H1 (cell line): ENCODE data around the gene DSTN. TPM values are rescaled to one million over a fixed set of nuclear protein-coding genes. Genes with fewer than 3 reads are reported as not detected.

Source experiments
- CTCF ChIA-PET: fragments of 300-600 bp; sonication (Branson Sonifier 250); formaldehyde crosslinking; loops from one replicate; lab custom pipeline; 2021; ENCODE audit not compliant: partially characterized antibody; lab: Charles Lee
- POLR2A ChIA-PET: fragments of 300-600 bp; sonication (Branson Sonifier 250); formaldehyde crosslinking; loops from one replicate; lab custom pipeline; 2021; ENCODE audit warnings: inconsistent platforms; ENCODE audit not compliant: partially characterized antibody; lab: Charles Lee
- DNase-seq, 2 experiments: peaks; one replicate each; pipeline versions ENCODE4 v3.0.0 to v3.0.0-alpha.2; 2010 to 2022; ENCODE audit warnings: low spot score in 2 of 2, low read depth in 1 of 2, mixed read lengths in 1 of 2
- FAIRE-seq: peaks from 2 replicates; lab custom pipeline; 2011; peaks lifted over from hg19 to GRCh38; lab: Jason Lieb, UNC
- H2AFZ ChIP-seq: 2 replicates; pipeline ENCODE4 v1.8.1; 2012; ENCODE audit warnings: low read length, inconsistent platforms
- H2AK5ac ChIP-seq: 2 replicates; pipeline ENCODE4 v1.6.1; 2013; ENCODE audit warnings: low read depth, low read length
- H2BK120ac ChIP-seq: replicated peaks from 2 replicates; pipeline ENCODE3; 2013; ENCODE audit warnings: low read depth, low read length, inconsistent platforms
- H2BK12ac ChIP-seq: 2 replicates; pipeline ENCODE4 v1.6.1; 2013; ENCODE audit warnings: low read depth, low read length
- H2BK15ac ChIP-seq: 2 replicates; pipeline ENCODE4 v1.6.1; 2013; ENCODE audit warnings: low read length
- H2BK20ac ChIP-seq: 2 replicates; pipeline ENCODE4 v1.6.1; 2013; ENCODE audit warnings: low read length
- H2BK5ac ChIP-seq: 2 replicates; pipeline ENCODE4 v1.6.1; 2013; ENCODE audit warnings: low read depth, low read length
- H3K14ac ChIP-seq: 2 replicates; pipeline ENCODE4 v1.6.1; 2013; ENCODE audit warnings: inconsistent platforms; ENCODE audit not compliant: insufficient read length
- H3K18ac ChIP-seq: 2 replicates; pipeline ENCODE4 v1.6.1; 2013; ENCODE audit warnings: low read length; ENCODE audit errors: extremely low read depth
- H3K23ac ChIP-seq: 2 replicates; pipeline ENCODE4 v1.6.1; 2013; ENCODE audit warnings: inconsistent platforms; ENCODE audit not compliant: insufficient read length
- H3K23me2 ChIP-seq: 2 replicates; pipeline ENCODE4 v1.6.1; 2013; ENCODE audit warnings: low read depth, low read length
- H3K27ac ChIP-seq: 2 replicates; pipeline ENCODE4 v1.6.1; 2011; ENCODE audit warnings: low read depth, low read length, inconsistent platforms
- H3K27me3 ChIP-seq, 4 experiments: replicated peaks in 1 of 4; 1 replicate in 1 of 4; 2 replicates in 3 of 4; pipeline versions ENCODE4 v1.6.1 to v1.8.1; 2011 to 2013; ENCODE audit warnings: low read length in 3 of 4, mild to moderate bottlenecking in 3 of 4, inconsistent platforms in 2 of 4, mixed read lengths in 2 of 4, moderate library complexity in 1 of 4; ENCODE audit not compliant: control insufficient read depth in 3 of 4, insufficient read depth in 3 of 4; ENCODE audit errors: extremely low read depth in 1 of 4
- H3K36me3 ChIP-seq, 4 experiments: 2 replicates each; pipeline versions ENCODE4 v1.6.1 to v1.8.1; 2011 to 2013; ENCODE audit warnings: mild to moderate bottlenecking in 4 of 4, low read length in 3 of 4, moderate library complexity in 2 of 4, control low read depth in 1 of 4, inconsistent platforms in 1 of 4; ENCODE audit not compliant: insufficient read depth in 4 of 4, control insufficient read depth in 2 of 4
- H3K4ac ChIP-seq: replicated peaks from 2 replicates; pipeline ENCODE3; 2013; ENCODE audit warnings: low read length, low read depth, mixed read lengths, inconsistent platforms; ENCODE audit not compliant: insufficient read length
- H3K4me1 ChIP-seq, 4 experiments: replicated peaks in 1 of 4; 1 replicate in 1 of 4; 2 replicates in 3 of 4; pipeline versions ENCODE4 v1.6.1 to v1.8.1; 2011 to 2013; ENCODE audit warnings: low read length in 3 of 4, inconsistent platforms in 2 of 4, mixed read lengths in 1 of 4; ENCODE audit not compliant: insufficient read depth in 4 of 4, control insufficient read depth in 3 of 4
- H3K4me2 ChIP-seq, 2 experiments: 2 replicates each; pipeline versions ENCODE4 v1.6.1 to v1.8.1; 2011 to 2013; ENCODE audit warnings: low read depth in 2 of 2, low read length in 2 of 2, control low read depth in 1 of 2, inconsistent platforms in 1 of 2, mild to moderate bottlenecking in 1 of 2; ENCODE audit not compliant: insufficient read depth in 1 of 2
- H3K4me3 ChIP-seq, 4 experiments: fragments of 200-600, 300-600 bp in 1 of 4; sonication (generic), shearing (Covaris generic), sonication (Bioruptor Twin) in 1 of 4; 2 replicates each; pipeline versions ENCODE4 v1.5.1 to v1.8.1; 2011 to 2016; ENCODE audit warnings: low read length in 4 of 4, low read depth in 3 of 4, control low read depth in 2 of 4, inconsistent platforms in 2 of 4, mild to moderate bottlenecking in 2 of 4, mixed read lengths in 1 of 4, moderate library complexity in 1 of 4; ENCODE audit not compliant: insufficient read depth in 2 of 4; ENCODE audit errors: extremely low read depth in 1 of 4
- H3K56ac ChIP-seq: replicated peaks from 2 replicates; pipeline ENCODE3; 2013; ENCODE audit warnings: low read depth, mild to moderate bottlenecking, mixed read lengths, low read length, inconsistent platforms; ENCODE audit not compliant: insufficient read length
- H3K79me1 ChIP-seq: 2 replicates; pipeline ENCODE4 v1.6.1; 2013; ENCODE audit warnings: low read depth, low read length, control low read depth
- H3K79me2 ChIP-seq, 2 experiments: 2 replicates each; pipeline versions ENCODE4 v1.6.1 to v1.8.1; 2012 to 2013; ENCODE audit warnings: low read length in 2 of 2, mild to moderate bottlenecking in 2 of 2, inconsistent platforms in 1 of 2; ENCODE audit not compliant: insufficient read depth in 2 of 2, control insufficient read depth in 1 of 2
- H3K9ac ChIP-seq, 4 experiments: replicated peaks in 1 of 4; 1 replicate in 1 of 4; 2 replicates in 3 of 4; pipeline versions ENCODE4 v1.6.1 to v1.8.1; 2011 to 2013; ENCODE audit warnings: low read depth in 3 of 4, low read length in 3 of 4, control low read depth in 2 of 4, mild to moderate bottlenecking in 2 of 4, moderate library complexity in 2 of 4, inconsistent platforms in 1 of 4; ENCODE audit errors: extremely low read depth in 1 of 4
- H3K9me3 ChIP-seq, 2 experiments: 2 replicates each; pipeline versions ENCODE4 v1.6.1 to v1.8.1; 2012 to 2013; ENCODE audit warnings: mild to moderate bottlenecking in 2 of 2, moderate library complexity in 2 of 2, control low read depth in 1 of 2, inconsistent platforms in 1 of 2, low read depth in 1 of 2, low read length in 1 of 2, mixed read lengths in 1 of 2; ENCODE audit not compliant: insufficient read depth in 2 of 2
- H4K20me1 ChIP-seq, 2 experiments: replicated peaks in 1 of 2; 2 replicates each; pipeline versions ENCODE3 to v1.8.1; 2011 to 2013; ENCODE audit warnings: inconsistent platforms in 2 of 2, low read length in 2 of 2, mild to moderate bottlenecking in 1 of 2; ENCODE audit not compliant: insufficient read depth in 2 of 2, control insufficient read depth in 1 of 2
- H4K5ac ChIP-seq: 2 replicates; pipeline ENCODE4 v1.6.1; 2013; ENCODE audit warnings: low read length, low read depth, mixed read lengths, inconsistent platforms; ENCODE audit not compliant: insufficient read length
- H4K8ac ChIP-seq: 2 replicates; pipeline ENCODE4 v1.8.0; 2013; ENCODE audit warnings: mild to moderate bottlenecking, moderate library complexity, low read length, inconsistent platforms; ENCODE audit not compliant: insufficient read depth; ENCODE audit errors: extremely low read depth
- H4K91ac ChIP-seq: replicated peaks from 2 replicates; pipeline ENCODE3; 2013; ENCODE audit warnings: low read length, mixed read lengths, inconsistent platforms; ENCODE audit not compliant: insufficient read length
- CBX8 ChIP-seq: fragments of 300-800, 300-1000 bp; sonication (generic); IDR thresholded peaks from 2 replicates; pipeline ENCODE4 v1.7.1; 2016; ENCODE audit warnings: low read depth, low read length, borderline replicate concordance
- CHD2 ChIP-seq: IDR thresholded peaks from 2 replicates; pipeline ENCODE4 v1.6.1; 2012; ENCODE audit warnings: low read length, improper control_type of control experiment
- EZH2 ChIP-seq: fragments of 200-600 bp; sonication (generic); IDR thresholded peaks from 2 replicates; pipeline ENCODE4 v1.7.1; 2012; ENCODE audit warnings: low read depth, mild to moderate bottlenecking, moderate library complexity, low read length, inconsistent platforms; ENCODE audit not compliant: severe bottlenecking
- MAFK ChIP-seq: IDR thresholded peaks from 2 replicates; pipeline ENCODE4 v1.6.1; 2012; ENCODE audit warnings: low read depth, mild to moderate bottlenecking, improper control_type of control experiment, low read length
- NRF1 ChIP-seq: IDR thresholded peaks from 2 replicates; pipeline ENCODE4 v1.6.1; 2011; ENCODE audit warnings: mild to moderate bottlenecking, low read depth, low read length, improper control_type of control experiment
- PHF8 ChIP-seq: fragments of 200-600 bp; sonication (generic); conservative IDR thresholded peaks from 2 replicates; pipeline ENCODE4 v1.7.1; 2012; ENCODE audit warnings: low read depth, mild to moderate bottlenecking, inconsistent platforms, low read length, moderate library complexity
- POLR2AphosphoS5 ChIP-seq: IDR thresholded peaks from 2 replicates; pipeline ENCODE4 v1.6.1; 2011; ENCODE audit warnings: low read depth, low read length
- SAP30 ChIP-seq: fragments of 300-600 bp; sonication (generic); IDR thresholded peaks from 2 replicates; pipeline ENCODE4 v1.7.1; 2012; ENCODE audit warnings: low read length, moderate library complexity, mild to moderate bottlenecking, inconsistent platforms; ENCODE audit not compliant: insufficient read depth, insufficient replicate concordance
- SP4 ChIP-seq: IDR thresholded peaks from 2 replicates; pipeline ENCODE4 v1.6.1; 2012; ENCODE audit warnings: low read length, inconsistent platforms
- SRF ChIP-seq: IDR thresholded peaks from 2 replicates; pipeline ENCODE4 v1.6.1; 2011; ENCODE audit warnings: mild to moderate bottlenecking, low read depth, low read length, moderate library complexity
- WGBS, 2 experiments: shearing (Covaris generic) in 1 of 2; methylation state at CpG; one replicate each; pipeline versions ENCODE4 v1.1.6 to v1.1.7; 2013 to 2015; ENCODE audit warnings: low lambda C conversion rate in 2 of 2, mixed read lengths in 2 of 2, inconsistent platforms in 1 of 2, low coverage in 1 of 2, missing lambda C conversion rate in 1 of 2; ENCODE audit not compliant: insufficient replicate concordance in 2 of 2, insufficient coverage in 1 of 2, insufficient read length in 1 of 2; ENCODE audit errors: extremely low coverage in 1 of 2, missing lambda C conversion rate in 1 of 2; 5-methylcytosine and 5-hydroxymethylcytosine counted together
- polyA plus RNA-seq, 7 experiments: library from polyadenylated mRNA; depleted of rRNA in 3 of 7; stranded (reverse) in 5 of 7; unstranded in 2 of 7; fragments of >200 nt in 5 of 7; fragments of 200-250 nt in 2 of 7; gene quantifications; 1 replicate in 5 of 7; 2 replicates in 1 of 7; 4 replicates in 1 of 7; pipeline versions ENCODE4 v1.2.1 to v1.2.3, GENCODE V29; 2011 to 2013; ENCODE audit warnings: missing spikeins in 2 of 7, mixed read lengths in 2 of 7
- total RNA-seq: library from RNA; stranded (reverse); fragmentation: NEBNext Ultra II Directional; extraction: Animal tissue kit (Norgen Biotek cat#: 25700); gene quantifications from 2 replicates; pipeline ENCODE4 v1.2.1, GENCODE V29; 2021

DSTN gene
- total and polyA plus RNA-seq, 2 of the 8 experiments (the other 6 are each of a cell fraction or from before 2014, with no cell fraction given), result 43.3 to 208 TPM

DNA sequence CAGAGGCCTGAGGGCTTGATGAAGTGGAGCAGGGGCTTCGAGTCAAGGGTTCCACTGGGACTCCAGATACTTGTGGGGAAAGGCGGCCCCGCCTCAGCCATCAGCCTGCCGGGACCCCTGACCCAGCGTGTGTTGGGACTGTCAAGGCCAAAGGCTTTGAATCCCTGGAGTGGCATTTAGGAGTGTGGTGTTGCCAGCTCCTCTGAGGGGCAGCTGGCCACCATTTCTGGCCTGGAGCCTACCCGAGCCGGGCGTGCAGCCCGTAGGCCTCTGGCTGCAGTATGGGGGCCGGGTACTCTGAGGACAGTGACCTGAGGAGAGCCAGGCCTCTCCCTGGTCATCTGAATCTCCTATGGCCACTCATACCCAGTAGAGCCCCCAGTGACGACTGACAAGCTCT is 72.1 kb downstream of the DSTN start:
- Histone ChIP-seq H3K4me3 (no peak overlapping the region), H2AFZ (no peak overlapping the region), H4K5ac (no peak overlapping the region), H3K4me2 (no peak overlapping the region), H3K36me3 (peaks cover 0 to 9% (median 2%) of the 10 kb centered on the region in 4 experiments; a peak in 3 of 8 replicates), H2BK15ac (no peak overlapping the region), H4K91ac (no peak overlapping the region), H3K27me3 (no peaks in the 10 kb centered on the region), H3K9me3 (no peaks in the 10 kb centered on the region), H2BK20ac (no peak overlapping the region), H3K4ac (no peak overlapping the region), H3K27ac (no peak overlapping the region), H3K4me1 (peaks cover 0 to 7% (median under 1%) of the 10 kb centered on the region in 4 experiments; a peak in 3 of 7 replicates), H2BK12ac (no peak overlapping the region), H3K18ac (no peak overlapping the region), H3K56ac (no peak overlapping the region), H3K23me2 (no peaks in the 10 kb centered on the region), H4K8ac (peak overlapping the region; percentile 7; the same call in 1 of the 2 replicates), H3K14ac (no peak overlapping the region), H2BK120ac (no peak overlapping the region), H3K9ac (no peak overlapping the region), H3K23ac (no peak overlapping the region), H4K20me1 (peaks cover 13 to 19% of the 10 kb centered on the region in 2 experiments), H3K79me2 (peaks cover 0 to 51% of the 10 kb centered on the region in 2 experiments; a peak in 2 of 4 replicates), H3K79me1 (peaks cover 20% of the 10 kb centered on the region), H2AK5ac (no peak overlapping the region), H2BK5ac (no peak overlapping the region)
- TF ChIP-seq EZH2 (no peak), MAFK (no peak), NRF1 (no peak), POLR2AphosphoS5 (no peak), SAP30 (no peak), SP4 (no peak), CBX8 (no peak), PHF8 (no peak), CHD2 (no peak), SRF (no peak)
- 86% methylated on average over 9 of the region's 11 CpGs; no CpG with 5 or more reads in 1 of the 2 experiments for whole genome bisulfite sequencing, 2 experiments
- DNase-seq, result no peak
- no peak for FAIRE-seq
- POLR2A ChIA-PET, result interaction anchor here (0.6 to 1.1 kb wide), 4 partner anchors 12 to 254 kb away, joined by 3 read pairs; no protein-coding TSS in a partner anchor
- CTCF ChIA-PET, result interaction anchor here (0.6 to 5.9 kb wide), 6 partner anchors 8 to 256 kb away, joined by 3 to 45 read pairs (median 4); no protein-coding TSS in a partner anchor
